ENCODE results near the gene TBX4. TPM values are rescaled to one million over a fixed set of nuclear protein-coding genes. Genes with fewer than 3 reads are reported as not detected.

Gene TBX4
- total RNA-seq, 1 experiment from 2014 or later = not detected

DNA sequence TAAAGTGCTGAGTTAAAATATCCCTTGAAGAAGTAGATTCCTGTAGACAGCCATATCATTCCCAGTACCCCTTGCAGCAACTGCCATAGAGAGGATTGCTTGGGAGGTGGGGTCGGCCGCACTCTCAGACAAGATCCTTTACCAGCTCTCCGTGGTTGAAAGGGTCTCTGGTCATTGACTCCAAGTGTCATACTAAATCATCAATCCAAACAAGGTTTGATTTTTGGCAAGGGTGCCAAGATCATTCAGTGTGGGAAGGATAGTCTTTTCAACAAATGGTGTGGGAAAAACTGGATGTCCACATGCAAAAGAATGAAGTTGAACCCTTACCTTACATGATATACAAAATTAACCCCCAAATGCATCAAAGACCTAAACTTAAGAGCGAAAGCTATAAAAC lies 30.8 kb upstream of the TBX4 start:
- no peak overlapping the region for H3K4me3 ChIP-seq (ENCODE audit: low read length)
- no peak overlapping the region for H3K9ac ChIP-seq (ENCODE audit: low read length)
- H3K9me2 ChIP-seq (replicated peaks; ENCODE audit: low read length) = no peaks in the 10 kb centered on the region
- no peaks in the 10 kb centered on the region for H3K9me3 ChIP-seq (ENCODE audit: low read length)
- no TSS peak for BruUV-seq (replicated peaks)
- no peaks in the 10 kb centered on the region for H3K36me3 ChIP-seq (ENCODE audit: low read depth, low read length)
- intact Hi-C loops (cut with micrococcal nuclease) = no loop called here
- no peak for TF ChIP-seq EZH2 (IDR thresholded peaks at IDR 0.05; ENCODE audit: low read length, unreplicated experiment)
- no peak for TF ChIP-seq EZH2phosphoT487 (IDR thresholded peaks at IDR 0.05; ENCODE audit: borderline replicate concordance, low read length)
- TF ChIP-seq, protein P1, sequence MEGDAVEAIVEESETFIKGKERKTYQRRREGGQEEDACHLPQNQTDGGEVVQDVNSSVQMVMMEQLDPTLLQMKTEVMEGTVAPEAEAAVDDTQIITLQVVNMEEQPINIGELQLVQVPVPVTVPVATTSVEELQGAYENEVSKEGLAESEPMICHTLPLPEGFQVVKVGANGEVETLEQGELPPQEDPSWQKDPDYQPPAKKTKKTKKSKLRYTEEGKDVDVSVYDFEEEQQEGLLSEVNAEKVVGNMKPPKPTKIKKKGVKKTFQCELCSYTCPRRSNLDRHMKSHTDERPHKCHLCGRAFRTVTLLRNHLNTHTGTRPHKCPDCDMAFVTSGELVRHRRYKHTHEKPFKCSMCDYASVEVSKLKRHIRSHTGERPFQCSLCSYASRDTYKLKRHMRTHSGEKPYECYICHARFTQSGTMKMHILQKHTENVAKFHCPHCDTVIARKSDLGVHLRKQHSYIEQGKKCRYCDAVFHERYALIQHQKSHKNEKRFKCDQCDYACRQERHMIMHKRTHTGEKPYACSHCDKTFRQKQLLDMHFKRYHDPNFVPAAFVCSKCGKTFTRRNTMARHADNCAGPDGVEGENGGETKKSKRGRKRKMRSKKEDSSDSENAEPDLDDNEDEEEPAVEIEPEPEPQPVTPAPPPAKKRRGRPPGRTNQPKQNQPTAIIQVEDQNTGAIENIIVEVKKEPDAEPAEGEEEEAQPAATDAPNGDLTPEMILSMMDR (conservative IDR thresholded peaks at IDR 0.05; ENCODE audit: low read depth, low read length) = no peak
- POLR2A ChIA-PET (ENCODE audit: unreplicated experiment) = no interaction called here
- no peak for DNase-seq
- no peak overlapping the region for H3K4me2 ChIP-seq (ENCODE audit: low read length)
- no peaks in the 10 kb centered on the region for H3K79me2 ChIP-seq (ENCODE audit: low read length)
- no peak overlapping the region for H2AFZ ChIP-seq (ENCODE audit: low read length)
- H4K20me1 ChIP-seq (ENCODE audit: low read length) = no peaks in the 10 kb centered on the region
- H3K27me3 ChIP-seq (ENCODE audit: low read length) = no peaks in the 10 kb centered on the region
- CTCF ChIA-PET = interaction anchor here (0.6 kb wide), 1 partner anchor 209 kb away, joined by 3 read pairs; no protein-coding TSS in a partner anchor
- no peak overlapping the region for H3K27ac ChIP-seq (ENCODE audit: low read length)
- ATAC-seq = no peak
- peaks cover 13% of the 10 kb centered on the region for H3K4me1 ChIP-seq (ENCODE audit: insufficient read depth, low read length)
- H3F3A ChIP-seq (ENCODE audit: low read length, unreplicated experiment) = peaks cover 1% of the 10 kb centered on the region

- Histone ChIP-seq H3K79me2 (ENCODE audit: low read length) (no peaks in the 10 kb centered on the region), H3K4me1 (ENCODE audit: insufficient read depth, low read length) (peaks cover 18% of the 10 kb centered on the region), H3K36me3 (ENCODE audit: low read depth, low read length) (no peaks in the 10 kb centered on the region), H3K9me3 (ENCODE audit: low read length) (no peaks in the 10 kb centered on the region), H2AFZ (ENCODE audit: low read length) (no peak overlapping the region), H3K9me2 (replicated peaks; ENCODE audit: low read length) (no peaks in the 10 kb centered on the region), H3K4me2 (ENCODE audit: low read length) (no peak overlapping the region), H3K27ac (ENCODE audit: low read length) (no peak overlapping the region), H3K4me3 (ENCODE audit: low read length) (no peak overlapping the region), H3K27me3 (ENCODE audit: low read length) (no peaks in the 10 kb centered on the region), H3K9ac (ENCODE audit: low read length) (no peak overlapping the region), H4K20me1 (ENCODE audit: low read length) (no peaks in the 10 kb centered on the region), H3F3A (ENCODE audit: low read length, unreplicated experiment) (peaks cover 5% of the 10 kb centered on the region)
- no peak for ATAC-seq
- intact Hi-C loops (cut with micrococcal nuclease) = no loop called here
- DNase-seq = no peak
- ChIA-PET CTCF (no interaction called here), POLR2A (ENCODE audit: unreplicated experiment) (no interaction called here)
- BruUV-seq (replicated peaks) = no TSS peak
- TF ChIP-seq EZH2 (IDR thresholded peaks at IDR 0.05; ENCODE audit: low read length, unreplicated experiment) = no peak
- TF ChIP-seq EZH2phosphoT487 (IDR thresholded peaks at IDR 0.05; ENCODE audit: borderline replicate concordance, low read length) = no peak
- TF ChIP-seq, protein P1 (conservative IDR thresholded peaks at IDR 0.05; ENCODE audit: low read depth, low read length) = no peak
Measured at GRCh38 chr17:61422116-61422799, 30.0 kb upstream of the TBX4 start.

- Histone ChIP-seq H3K79me2 (ENCODE audit: low read length) (no peaks in the 10 kb centered on the region), H2AFZ (ENCODE audit: low read length) (no peak overlapping the region), H3K9me3 (ENCODE audit: low read length) (no peaks in the 10 kb centered on the region), H3K27me3 (ENCODE audit: low read length) (no peaks in the 10 kb centered on the region), H3K4me1 (ENCODE audit: insufficient read depth, low read length) (peaks cover 22% of the 10 kb centered on the region), H3K4me3 (ENCODE audit: low read length) (no peak overlapping the region), H3K9ac (ENCODE audit: low read length) (no peak overlapping the region), H3K4me2 (ENCODE audit: low read length) (no peak overlapping the region), H3F3A (ENCODE audit: low read length, unreplicated experiment) (peaks cover 5% of the 10 kb centered on the region), H3K9me2 (replicated peaks; ENCODE audit: low read length) (no peaks in the 10 kb centered on the region), H4K20me1 (ENCODE audit: low read length) (no peaks in the 10 kb centered on the region), H3K27ac (ENCODE audit: low read length) (no peak overlapping the region), H3K36me3 (ENCODE audit: low read depth, low read length) (no peaks in the 10 kb centered on the region)
- DNase-seq (no peak), ATAC-seq (no peak)
- ChIA-PET POLR2A (ENCODE audit: unreplicated experiment) (no interaction called here), CTCF (no interaction called here)
- intact Hi-C loops (cut with micrococcal nuclease) = no loop called here
- TF ChIP-seq EZH2phosphoT487 (IDR thresholded peaks at IDR 0.05; ENCODE audit: borderline replicate concordance, low read length) = no peak
- TF ChIP-seq, protein P1 (conservative IDR thresholded peaks at IDR 0.05; ENCODE audit: low read depth, low read length) = no peak
- TF ChIP-seq EZH2 (IDR thresholded peaks at IDR 0.05; ENCODE audit: low read length, unreplicated experiment) = no peak
- BruUV-seq (replicated peaks) = no TSS peak
Measured at GRCh38 chr17:61422869-61423268, 29.4 kb upstream of the TBX4 start.

Data from PC-3 (cell line).